Measurements from ENCODE around the gene JUNB. TPM values are rescaled to one million over a fixed set of nuclear protein-coding genes. Genes with fewer than 3 reads are reported as not detected.

The JUNB gene
- total and polyA plus RNA-seq, 2 of the 13 experiments (the other 11 are each of a cell fraction or from before 2014, with no cell fraction given), result 7.7 to 8.2 TPM

- peak overlapping the region; percentile 99 for H3K4me2 ChIP-seq (ENCODE audit: low read depth, low read length)
- FAIRE-seq (no peak), ATAC-seq (no peak), DNase-seq (ENCODE audit: low spot score) (no peak)
- H3K27ac ChIP-seq (ENCODE audit: extremely low read length, insufficient read depth, low read length), result no peak overlapping the region
- peaks cover 8% of the 10 kb centered on the region for H3K79me2 ChIP-seq (ENCODE audit: insufficient read depth, low read length)
- no peaks in the 10 kb centered on the region for H4K20me1 ChIP-seq (ENCODE audit: insufficient read depth, low read length)
- peaks cover 72% of the 10 kb centered on the region for H3K4me1 ChIP-seq (ENCODE audit: insufficient read depth, low read length)
- ChIA-PET POLR2A (interaction anchor here (1.4 to 1.9 kb wide), 5 partner anchors 10 to 65 kb away, joined by 3 to 21 read pairs (median 5); partner anchors contain the start of genes GET3 and TNPO2), CTCF (ENCODE audit: low intra/inter-chr PET ratio, low total read pairs) (no interaction called here)
- intact Hi-C loops (cut with micrococcal nuclease; ENCODE audit: unreplicated experiment) (no loop called here), in situ Hi-C loops (cut with HindIII; ENCODE audit: extremely low pct_ligation_motif_present, low pct_unique_long_range_greater_than_20kb) (no loop called here)
- no peak overlapping the region for H2AFZ ChIP-seq (ENCODE audit: low read length)
- no peaks in the 10 kb centered on the region for H3K9me3 ChIP-seq (ENCODE audit: low read length)
- TF ChIP-seq PHF8 (CRISPR knock-in tag; IDR thresholded peaks at IDR 0.05), result 0 out of 2 replicates have a peak, but pooled peaks have one; percentile 4
- TF ChIP-seq LCORL (IDR thresholded peaks at IDR 0.05), result no peak
- TF ChIP-seq LCORL (CRISPR knock-in tag; IDR thresholded peaks at IDR 0.05), result 0 out of 2 replicates have a peak, but pooled peaks have one; percentile 58
- no peak for TF ChIP-seq HES4 (CRISPR knock-in tag; IDR thresholded peaks at IDR 0.05; ENCODE audit: borderline replicate concordance)
- no peak for TF ChIP-seq RXRB (CRISPR knock-in tag; IDR thresholded peaks at IDR 0.05; ENCODE audit: borderline replicate concordance)
- 0 out of 2 replicates have a peak, but pooled peaks have one; percentile 18 for TF ChIP-seq ZMYM4 (CRISPR knock-in tag; IDR thresholded peaks at IDR 0.05)
- TF ChIP-seq ZNF414 (CRISPR knock-in tag; IDR thresholded peaks at IDR 0.05), result 0 out of 2 replicates have a peak, but pooled peaks have one; percentile 4
- peak; percentile 55; the same call in 1 of the 2 replicates for TF ChIP-seq ZNF589 (CRISPR knock-in tag; conservative IDR thresholded peaks at IDR 0.05)
- peak overlapping the region; percentile 89; the same call in 1 of the 2 replicates for H3K9ac ChIP-seq (ENCODE audit: insufficient read depth, low read depth, low read length)
- WGBS (ENCODE audit: low lambda C conversion rate), result 14% methylated on average over 4 of the region's 4 CpGs
- peak overlapping the region in 2 of 3 experiments; percentile 47 to 87; a peak in 4 of 6 replicates for H3K4me3 ChIP-seq (replicated peaks in 1 of 3; ENCODE audit: insufficient read depth in 1 of 3, low read depth in 2 of 3, low read length in 3 of 3)
- H3K27me3 ChIP-seq (ENCODE audit: control insufficient read depth in 1 of 2, insufficient read depth in 2 of 2, low read length in 2 of 2), result no peaks in the 10 kb centered on the region; a peak in 2 of 5 replicates
- H3K36me3 ChIP-seq (replicated peaks in 1 of 2; ENCODE audit: control insufficient read depth in 1 of 2, insufficient read depth in 2 of 2, low read length in 2 of 2), result no peaks in the 10 kb centered on the region
- BruUV-seq (replicated peaks), result no TSS peak
These were observed 3.1 kb upstream of the JUNB start for GRCh38 chr19:12788042-12788681.

All from HepG2 (cell line).